Measurements from ENCODE around the gene SMIM14. TPM values are rescaled to one million over a fixed set of nuclear protein-coding genes. Genes with fewer than 3 reads are reported as not detected.

Gene SMIM14
- total and polyA plus RNA-seq, 2 of the 8 experiments (the other 6 are each of a cell fraction or from before 2014, with no cell fraction given): 29.1 to 31.0 TPM

DNA sequence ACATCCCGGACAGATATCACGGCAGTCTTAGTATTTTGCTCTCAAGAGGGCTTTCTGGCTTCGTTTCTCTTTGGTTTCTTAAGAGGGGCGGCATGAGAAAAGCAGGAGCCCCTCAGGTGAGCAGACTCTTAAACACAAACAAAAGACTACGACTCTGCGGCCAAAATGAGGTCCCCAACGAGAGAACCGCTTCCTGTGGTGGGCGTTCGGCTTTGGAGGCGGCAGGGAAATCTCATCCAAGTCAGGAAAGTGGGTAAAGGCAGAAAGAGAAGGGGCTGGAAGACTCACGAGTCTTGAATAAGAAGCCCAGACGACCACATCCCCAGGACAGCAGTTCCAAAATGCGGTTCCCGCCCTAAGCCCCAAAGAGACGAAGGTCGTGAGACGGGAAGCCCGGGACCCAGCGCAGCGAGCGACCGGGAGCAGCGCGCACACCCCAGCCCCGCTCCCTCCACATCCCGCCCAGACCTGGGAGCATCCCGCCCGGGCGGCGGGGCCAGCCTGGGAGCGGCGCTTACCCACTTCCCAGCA, 111.8 kb downstream of the SMIM14 start:
- FAIRE-seq: no peak
- Histone ChIP-seq H2BK5ac (ENCODE audit: low read depth, low read length) (peak overlapping the region; percentile 73; the same call in 1 of the 2 replicates), H2BK20ac (ENCODE audit: low read length) (no peak overlapping the region), H4K91ac (replicated peaks; ENCODE audit: insufficient read length, low read length) (peak overlapping the region; percentile 41), H3K79me1 (ENCODE audit: low read depth, low read length) (no peaks in the 10 kb centered on the region), H2AFZ (ENCODE audit: low read length) (peak overlapping the region; percentile 24; the same call in 1 of the 2 replicates), H3K9me3 (ENCODE audit: insufficient read depth in 2 of 2, low read depth in 1 of 2, low read length in 1 of 2) (peaks cover 17 to 19% of the 10 kb centered on the region in 2 experiments), H3K56ac (replicated peaks; ENCODE audit: insufficient read length, low read depth, low read length) (peak overlapping the region; percentile 63), H3K36me3 (ENCODE audit: control insufficient read depth in 2 of 4, insufficient read depth in 4 of 4, low read length in 3 of 4) (peaks cover 0 to 21% (median 9%) of the 10 kb centered on the region in 4 experiments; a peak in 4 of 8 replicates), H3K79me2 (ENCODE audit: control insufficient read depth in 1 of 2, insufficient read depth in 2 of 2, low read length in 2 of 2) (peaks cover 13 to 68% of the 10 kb centered on the region in 2 experiments), H2BK15ac (ENCODE audit: low read length) (no peak overlapping the region), H3K4ac (replicated peaks; ENCODE audit: insufficient read length, low read depth, low read length) (peak overlapping the region; percentile 10), H3K27me3 (replicated peaks in 1 of 4; ENCODE audit: control insufficient read depth in 3 of 4, extremely low read depth in 1 of 4, insufficient read depth in 3 of 4, low read length in 3 of 4) (no peaks in the 10 kb centered on the region), H4K5ac (ENCODE audit: insufficient read length, low read depth, low read length) (peak overlapping the region; percentile 69), H2BK120ac (replicated peaks; ENCODE audit: low read depth, low read length) (no peak overlapping the region), H3K14ac (ENCODE audit: insufficient read length) (no peak overlapping the region), H4K8ac (ENCODE audit: extremely low read depth, insufficient read depth, low read length) (peak overlapping the region; percentile 83; the same call in 1 of the 2 replicates), H2AK5ac (ENCODE audit: low read depth, low read length) (no peak overlapping the region), H3K4me1 (replicated peaks in 1 of 4; ENCODE audit: control insufficient read depth in 3 of 4, insufficient read depth in 4 of 4, low read length in 3 of 4) (peaks cover 0 to 4% (median 1%) of the 10 kb centered on the region in 4 experiments; a peak in 3 of 7 replicates), H3K23ac (ENCODE audit: insufficient read length) (no peak overlapping the region), H3K18ac (ENCODE audit: extremely low read depth, low read length) (peak overlapping the region; percentile 90), H3K4me2 (ENCODE audit: insufficient read depth in 1 of 2, low read depth in 2 of 2, low read length in 2 of 2) (peak overlapping the region; percentile 72 to 75), H3K9ac (replicated peaks in 1 of 4; ENCODE audit: extremely low read depth in 1 of 4, low read depth in 3 of 4, low read length in 3 of 4) (peak overlapping the region; percentile 83 to 92 (median 89)), H3K4me3 (ENCODE audit: extremely low read depth in 1 of 4, insufficient read depth in 2 of 4, low read depth in 3 of 4, low read length in 4 of 4) (peak overlapping the region; percentile 90 to 98 (median 95)), H4K20me1 (replicated peaks in 1 of 2; ENCODE audit: control insufficient read depth in 1 of 2, insufficient read depth in 2 of 2, low read length in 2 of 2) (peaks cover 0 to 2% of the 10 kb centered on the region in 2 experiments), H3K23me2 (ENCODE audit: low read depth, low read length) (0 out of 2 replicates have a peak, but pooled peaks cover 4% of the 10 kb centered on the region), H2BK12ac (ENCODE audit: low read depth, low read length) (no peak overlapping the region), H3K27ac (ENCODE audit: low read depth, low read length) (peak overlapping the region; percentile 70)
- ChIA-PET POLR2A (ENCODE audit: partially characterized antibody) (interaction anchor here (0.6 to 3.3 kb wide), 20 partner anchors 10 to 530 kb away, joined by 3 to 31 read pairs (median 3); partner anchors contain the start of genes LIAS, N4BP2, PDS5A and RPL9), CTCF (ENCODE audit: partially characterized antibody) (interaction anchor here (1.0 to 1.3 kb wide), 3 partner anchors 58 to 452 kb away, joined by 3 to 4 read pairs (median 3); no protein-coding TSS in a partner anchor)
- DNase-seq (ENCODE audit: low read depth in 1 of 2, low spot score in 2 of 2): no peak
- 1% methylated on average over 33 of the region's 33 CpGs; no CpG with 5 or more reads in 1 of the 2 experiments for WGBS, 2 experiments (ENCODE audit: extremely low coverage in 1 of 2, insufficient coverage in 1 of 2, insufficient read length in 1 of 2, insufficient replicate concordance in 2 of 2, low coverage in 1 of 2, low lambda C conversion rate in 2 of 2, missing lambda C conversion rate in 1 of 2)
- TF ChIP-seq ASH2L (IDR thresholded peaks at IDR 0.05; ENCODE audit: low read length) (no peak), CBX8 (IDR thresholded peaks at IDR 0.05; ENCODE audit: borderline replicate concordance, low read depth, low read length) (no peak), CEBPB (IDR thresholded peaks at IDR 0.05; ENCODE audit: low read depth, low read length) (no peak), JUND (IDR thresholded peaks at IDR 0.05; ENCODE audit: low read length) (no peak), CHD1 (IDR thresholded peaks at IDR 0.05; ENCODE audit: low read depth, low read length) (no peak), BRCA1 (IDR thresholded peaks at IDR 0.05; ENCODE audit: low read depth, low read length) (no peak), BCL11A (IDR thresholded peaks at IDR 0.05; ENCODE audit: low read depth in 2 of 2, low read length in 2 of 2) (no peak), SP1 (IDR thresholded peaks at IDR 0.05; ENCODE audit: low read depth, low read length) (no peak), SP4 (IDR thresholded peaks at IDR 0.05; ENCODE audit: low read length) (no peak), JUN (IDR thresholded peaks at IDR 0.05; ENCODE audit: low read depth, low read length) (no peak), CREB1 (IDR thresholded peaks at IDR 0.05) (no peak)
- TF ChIP-seq, protein P1, sequence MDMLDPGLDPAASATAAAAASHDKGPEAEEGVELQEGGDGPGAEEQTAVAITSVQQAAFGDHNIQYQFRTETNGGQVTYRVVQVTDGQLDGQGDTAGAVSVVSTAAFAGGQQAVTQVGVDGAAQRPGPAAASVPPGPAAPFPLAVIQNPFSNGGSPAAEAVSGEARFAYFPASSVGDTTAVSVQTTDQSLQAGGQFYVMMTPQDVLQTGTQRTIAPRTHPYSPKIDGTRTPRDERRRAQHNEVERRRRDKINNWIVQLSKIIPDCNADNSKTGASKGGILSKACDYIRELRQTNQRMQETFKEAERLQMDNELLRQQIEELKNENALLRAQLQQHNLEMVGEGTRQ (IDR thresholded peaks at IDR 0.05; ENCODE audit: low read length): no peak
